Naive thymus-derived CD8-positive, alpha-beta T cell (primary cell): ENCODE measurements around the gene NKAPL. TPM values are rescaled to one million over a fixed set of nuclear protein-coding genes. Genes with fewer than 3 reads are reported as not detected.

ENCODE experiments used
- ATAC-seq, 2 donors: fragments of 150-1000 bp; cut with Tn5 transposase in 1 of 2; sonication (Bioruptor Pico), chemical (Tn5 transposase) in 1 of 2; 1 replicate in 1 of 2; 2 replicates in 1 of 2; pipeline ENCODE4 v1.10.0; 2021; ENCODE audit warnings: mild to moderate bottlenecking in 2 of 2, moderate library complexity in 2 of 2
- POLR2A ChIA-PET: fragments of 350-600 bp; sonication (Branson Sonifier 250); formaldehyde crosslinking; loops from one replicate; lab custom pipeline; 2021; ENCODE audit warnings: antibody characterized with exemption; lab: Charles Lee
- DNase-seq, 10 donors: peaks; one replicate each; pipeline versions ENCODE4 v3.0.0 to v3.0.0-alpha.2; 2020 to 2022
- H3K27ac Mint-ChIP-seq, 10 donors: one replicate each; pipeline ENCODE4 v1.8.0; 2020 to 2022; ENCODE audit warnings: mild to moderate bottlenecking in 10 of 10, mixed read lengths in 10 of 10, moderate library complexity in 4 of 10, inconsistent platforms in 1 of 10
- H3K27me3 Mint-ChIP-seq, 5 donors: one replicate each; pipeline ENCODE4 v1.8.0; 2021 to 2022; ENCODE audit warnings: mixed read lengths in 5 of 5
- H3K36me3 Mint-ChIP-seq, 3 donors: one replicate each; pipeline ENCODE4 v1.8.0; 2020 to 2022; ENCODE audit warnings: mixed read lengths in 3 of 3, mild to moderate bottlenecking in 2 of 3, inconsistent platforms in 1 of 3
- H3K4me1 Mint-ChIP-seq, 4 donors: one replicate each; pipeline ENCODE4 v1.8.0; 2021 to 2022; ENCODE audit warnings: mixed read lengths in 4 of 4
- H3K4me3 Mint-ChIP-seq, 10 donors: one replicate each; pipeline ENCODE4 v1.8.0; 2020 to 2022; ENCODE audit warnings: mild to moderate bottlenecking in 10 of 10, mixed read lengths in 10 of 10, moderate library complexity in 6 of 10, inconsistent platforms in 1 of 10
- H3K9me3 Mint-ChIP-seq, 9 donors: one replicate each; pipeline ENCODE4 v1.8.0; 2020 to 2022; ENCODE audit warnings: mixed read lengths in 9 of 9, mild to moderate bottlenecking in 3 of 9, inconsistent platforms in 1 of 9, moderate library complexity in 1 of 9
- polyA plus RNA-seq, 3 donors: library from polyadenylated mRNA; unstranded; fragments of 300-500 nt; fragmentation: Illumina TruSeq; gene quantifications; one replicate each; pipeline ENCODE4 v1.2.3, GENCODE V29; 2021
- total RNA-seq, 8 experiments: library from RNA in 2 of 8; stranded (reverse) in 2 of 8; gene quantifications; one replicate each; pipeline ENCODE4 v1.2.3 and lab custom pipeline; 2021 to 2026

NKAPL gene
- total and polyA plus RNA-seq, 5 experiments from 2014 or later, result 0.26 to 1.7 (median 1.2) TPM; not detected in 2

DNA sequence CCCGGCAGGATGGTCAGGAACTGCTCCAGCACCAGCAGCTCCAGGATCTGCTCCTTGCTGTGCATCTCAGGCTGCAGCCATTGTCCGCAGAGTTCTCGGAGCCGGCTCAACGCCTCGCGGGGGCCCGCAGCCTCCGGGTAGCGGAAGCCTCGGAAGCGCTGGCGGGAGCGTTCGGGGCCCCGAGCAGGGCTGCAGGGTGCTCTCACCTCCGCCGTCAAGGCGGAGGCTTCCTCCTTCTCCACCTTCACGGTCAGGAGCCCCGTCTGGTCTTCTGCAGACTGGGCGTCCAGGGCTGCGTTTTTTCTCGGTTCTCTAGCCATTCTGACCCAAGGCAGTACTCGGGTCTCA is 7.5 kb upstream of the NKAPL start:
- peak overlapping the region; percentile 88 to 100 (median 98) for H3K4me3 Mint-ChIP-seq
- H3K4me1 Mint-ChIP-seq, result peaks cover 20 to 52% (median 47%) of the 10 kb centered on the region in 4 donors
- H3K27me3 Mint-ChIP-seq, result peaks cover 0 to 2% (median 0%) of the 10 kb centered on the region in 5 donors
- H3K27ac Mint-ChIP-seq, result peak overlapping the region; percentile 91 to 98 (median 95)
- H3K9me3 Mint-ChIP-seq, result peaks cover 0 to 10% (median 0%) of the 10 kb centered on the region in 9 donors
- POLR2A ChIA-PET, result interaction anchor here (1.0 to 3.8 kb wide), 8 partner anchors 14 to 147 kb away, joined by 3 to 75 read pairs (median 5); partner anchors contain the start of genes ZKSCAN3, ZKSCAN8 and ZSCAN26
- DNase-seq, result peak in 5 of 10 donors; percentile 4 to 65 (median 23)
- H3K36me3 Mint-ChIP-seq, result peaks cover 0 to 31% (median 10%) of the 10 kb centered on the region in 3 donors
- ATAC-seq, result peak; percentile 75 to 76

DNA sequence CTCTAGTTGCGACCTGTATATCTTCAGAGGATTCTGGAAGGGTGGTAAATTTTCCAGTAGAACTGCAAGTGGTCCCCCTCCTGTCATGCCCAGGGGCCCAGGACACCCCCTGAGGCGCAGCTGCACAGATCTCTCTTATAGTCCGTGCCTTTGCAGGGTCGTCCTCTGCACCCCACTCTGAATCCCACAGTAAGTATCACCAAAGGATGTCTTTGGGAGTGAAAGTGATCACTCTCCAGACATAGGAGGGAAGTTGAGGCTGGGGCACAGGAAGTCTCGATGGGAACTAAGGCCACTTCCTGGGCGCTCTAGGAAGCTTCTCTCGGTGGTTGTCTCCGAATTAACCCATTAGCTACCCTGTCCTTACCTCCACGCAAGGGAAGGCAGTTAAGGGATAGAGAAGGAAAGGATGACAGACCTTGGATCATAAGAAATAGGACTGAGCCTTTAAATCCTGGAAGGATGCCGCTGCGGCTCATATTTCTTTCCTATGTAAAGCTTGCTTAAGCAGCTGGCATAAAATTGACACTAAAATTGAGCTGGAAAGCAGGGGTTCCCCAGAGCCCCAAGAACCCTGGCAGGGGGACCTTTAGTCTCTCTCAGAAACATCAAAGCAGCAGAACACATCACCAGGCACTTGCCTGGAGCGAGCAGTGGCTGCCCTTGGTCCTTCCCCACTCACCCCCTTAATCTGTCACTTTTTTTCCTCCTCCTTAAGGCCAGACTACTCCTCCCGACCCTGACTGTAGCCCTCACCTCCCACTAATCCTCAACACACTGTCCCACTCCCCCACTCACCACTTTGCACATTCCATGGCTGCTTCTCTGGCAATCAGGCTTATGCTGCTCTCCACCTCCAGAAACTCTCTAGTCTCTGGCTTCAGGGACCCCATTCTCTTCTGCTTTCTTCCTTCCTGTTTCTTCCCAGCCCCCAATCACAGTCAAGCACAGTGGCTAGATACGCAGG is 6.8 kb upstream of the NKAPL start, which contains the start of gene ZKSCAN4:
TSS of gene ZKSCAN4 (minus strand) at position 261 of the 967 bp plus-strand sequence. CDS start 289 bp downstream, outside the sequence.
- Mint-ChIP-seq H3K9me3 (peaks cover 0 to 10% (median 0%) of the 10 kb centered on the region in 9 donors), H3K4me1 (peaks cover 18 to 48% (median 46%) of the 10 kb centered on the region in 4 donors), H3K27ac (peak within 1 kb of the TSS; percentile 91 to 98 (median 95)), H3K27me3 (peaks cover 0 to 2% (median 0%) of the 10 kb centered on the region in 5 donors), H3K4me3 (peak within 1 kb of the TSS; percentile 88 to 100 (median 98)), H3K36me3 (peaks cover 0 to 24% (median 10%) of the 10 kb centered on the region in 3 donors)
- DNase-seq (peak; percentile 55 to 91 (median 82)), ATAC-seq (peak; percentile 83 to 93)
- POLR2A ChIA-PET, result interaction anchor here (0.6 to 3.8 kb wide), 14 partner anchors 9 to 171 kb away, joined by 3 to 75 read pairs (median 4); partner anchors contain the start of genes ZKSCAN3, ZKSCAN8 and ZSCAN26

DNA sequence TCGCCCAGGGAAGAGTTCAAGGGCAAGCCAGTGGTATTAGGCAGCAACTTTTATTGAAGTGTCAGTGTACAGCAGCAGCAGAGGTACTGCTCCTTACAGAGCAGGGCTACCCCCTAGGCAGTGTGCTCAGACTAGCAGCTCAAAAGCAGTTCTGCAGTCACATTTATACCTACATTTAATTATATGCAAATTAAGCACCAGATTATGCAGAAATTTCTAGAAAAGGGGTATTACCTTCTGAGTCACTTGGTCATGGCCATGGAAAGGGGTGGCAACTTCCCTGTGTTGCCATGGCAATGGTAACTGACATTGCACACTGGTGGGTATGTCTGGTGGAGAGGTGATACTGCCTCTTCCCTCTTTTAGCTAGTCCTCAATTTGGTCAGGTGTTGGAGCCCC is 5.0 kb upstream of the NKAPL start:
- peaks cover 0 to 10% (median 4%) of the 10 kb centered on the region in 9 donors for H3K9me3 Mint-ChIP-seq
- ATAC-seq, result no peak
- peaks cover 6 to 9% (median 7%) of the 10 kb centered on the region in 3 donors for H3K36me3 Mint-ChIP-seq
- POLR2A ChIA-PET, result interaction anchor here (0.9 to 3.8 kb wide), 2 partner anchors 12 to 113 kb away, joined by 3 to 75 read pairs; partner anchors contain the start of genes ZKSCAN8 and ZSCAN26
- H3K4me1 Mint-ChIP-seq, result peaks cover 13 to 46% (median 42%) of the 10 kb centered on the region in 4 donors
- no peak overlapping the region for H3K4me3 Mint-ChIP-seq
- peaks cover 0 to 8% (median 4%) of the 10 kb centered on the region in 5 donors for H3K27me3 Mint-ChIP-seq
- no peak for DNase-seq
- H3K27ac Mint-ChIP-seq, result no peak overlapping the region

DNA sequence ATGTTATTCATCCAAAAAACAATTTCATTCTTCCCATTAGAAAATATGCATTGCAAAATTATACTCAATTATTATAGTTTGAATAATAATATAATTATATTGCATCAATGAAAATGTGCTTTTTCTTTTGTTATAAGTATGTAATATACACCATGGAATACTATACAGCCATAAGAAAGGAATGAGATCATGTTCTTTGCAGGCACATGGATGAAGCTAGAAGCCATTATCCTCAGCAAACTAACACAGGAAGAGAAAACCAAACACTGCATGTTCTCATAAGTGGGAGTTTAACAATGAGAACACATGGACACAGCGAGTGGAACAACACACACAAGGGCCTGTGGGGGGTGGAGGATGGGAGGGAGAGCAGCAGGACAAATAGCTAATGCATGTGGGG is 2.1 kb upstream of the NKAPL start:
- H3K4me1 Mint-ChIP-seq, result peaks cover 4 to 21% (median 16%) of the 10 kb centered on the region in 4 donors
- no peak overlapping the region for H3K27ac Mint-ChIP-seq
- POLR2A ChIA-PET, result no interaction called here
- peaks cover 0 to 12% (median 4%) of the 10 kb centered on the region in 5 donors for H3K27me3 Mint-ChIP-seq
- no peak for DNase-seq
- no peak overlapping the region for H3K4me3 Mint-ChIP-seq
- ATAC-seq, result no peak
- peaks cover 0 to 9% (median 4%) of the 10 kb centered on the region in 3 donors for H3K36me3 Mint-ChIP-seq
- peaks cover 0 to 14% (median 4%) of the 10 kb centered on the region in 9 donors for H3K9me3 Mint-ChIP-seq

DNA sequence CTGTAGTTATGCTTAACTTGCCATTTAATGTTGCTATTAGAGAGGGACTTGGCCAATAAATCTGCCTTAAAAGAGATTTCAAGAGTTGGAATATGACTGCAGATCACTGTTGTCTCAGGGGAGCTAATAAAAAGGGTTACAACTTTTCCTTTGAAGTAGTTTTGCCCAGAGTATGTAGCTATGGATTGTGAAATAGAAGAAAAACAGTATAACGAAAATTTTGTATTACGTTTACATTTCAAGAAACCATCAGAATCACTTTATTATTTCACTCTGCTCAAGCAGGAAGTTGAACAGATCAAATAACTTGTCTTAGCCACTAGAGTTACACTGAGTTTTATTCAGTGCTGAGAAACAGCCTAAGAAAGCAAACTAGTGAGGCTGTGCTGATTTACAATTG is 4.8 kb downstream of the NKAPL start:
- DNase-seq (no peak), ATAC-seq (no peak)
- Mint-ChIP-seq H3K27ac (peak overlapping the region in 3 of 10 donors; percentile 11 to 45 (median 30)), H3K4me3 (no peak overlapping the region), H3K27me3 (peaks cover 0 to 4% (median 0%) of the 10 kb centered on the region in 5 donors), H3K4me1 (peaks cover 7 to 18% (median 13%) of the 10 kb centered on the region in 4 donors), H3K9me3 (peaks cover 0 to 7% (median under 1%) of the 10 kb centered on the region in 9 donors), H3K36me3 (no peaks in the 10 kb centered on the region)
- POLR2A ChIA-PET, result interaction anchor here (0.6 to 5.3 kb wide), 2 partner anchors 11 to 1133 kb away, joined by 3 to 75 read pairs; partner anchors contain the start of gene ZKSCAN4

DNA sequence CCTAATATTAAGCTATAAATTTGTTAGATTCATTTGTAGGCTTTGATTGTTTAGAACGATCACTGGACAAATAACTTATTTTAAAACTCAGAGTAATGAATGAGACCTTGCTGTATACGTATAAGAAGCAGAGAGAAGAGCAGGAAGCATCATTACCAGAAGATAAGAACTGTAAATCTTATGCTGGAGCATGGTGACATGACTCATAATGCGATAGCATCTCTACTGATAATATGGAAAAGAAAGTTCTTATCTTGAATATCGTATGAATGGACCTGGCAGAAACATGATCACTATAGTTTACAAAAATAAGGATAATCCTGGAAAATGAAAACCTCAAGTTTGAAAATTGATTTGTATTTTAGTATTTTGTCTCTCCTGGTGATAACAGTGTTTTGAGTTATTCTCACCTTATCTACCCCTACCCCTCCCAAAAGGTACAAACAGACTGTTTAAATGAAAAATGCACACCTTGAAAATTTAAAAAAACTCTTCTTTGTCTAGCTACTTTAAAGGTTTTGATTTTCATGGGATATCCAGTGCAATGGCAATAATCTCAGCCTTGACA is 5.8 kb downstream of the NKAPL start:
- Mint-ChIP-seq H3K4me1 (peaks cover 8 to 21% (median 15%) of the 10 kb centered on the region in 4 donors), H3K27me3 (no peaks in the 10 kb centered on the region), H3K9me3 (peaks cover 0 to 2% (median 0%) of the 10 kb centered on the region in 9 donors), H3K27ac (no peak overlapping the region), H3K4me3 (no peak overlapping the region), H3K36me3 (peaks cover 0 to 2% (median 0%) of the 10 kb centered on the region in 3 donors)
- POLR2A ChIA-PET, result interaction anchor here (5.3 kb wide), 1 partner anchor 12 kb away, joined by 75 read pairs; the partner anchor contains the start of gene ZKSCAN4
- DNase-seq (no peak), ATAC-seq (no peak)

DNA sequence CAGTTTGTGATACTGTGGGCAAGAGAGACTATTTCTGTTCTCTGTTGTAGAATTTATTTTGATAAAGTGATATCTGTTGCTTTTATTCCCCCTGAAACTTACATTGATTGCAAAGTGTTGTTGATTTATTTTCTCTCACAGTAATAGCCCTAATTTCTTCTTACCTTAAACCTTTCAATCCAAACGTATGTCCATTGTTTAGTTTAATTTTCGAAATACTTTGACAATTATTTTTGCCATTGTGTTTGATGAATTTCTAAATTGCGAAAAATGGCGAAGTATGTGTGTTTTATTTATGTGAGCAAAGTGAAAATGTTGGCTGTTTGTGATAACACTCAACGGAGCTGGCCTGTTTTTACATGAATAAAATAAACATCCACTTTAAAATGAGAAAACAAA is 7.5 kb downstream of the NKAPL start:
- Mint-ChIP-seq H3K27ac (no peak overlapping the region), H3K36me3 (peaks cover 0 to 5% (median 2%) of the 10 kb centered on the region in 3 donors), H3K4me1 (peaks cover 10 to 30% (median 19%) of the 10 kb centered on the region in 4 donors), H3K27me3 (no peaks in the 10 kb centered on the region), H3K4me3 (no peak overlapping the region), H3K9me3 (peaks cover 0 to 2% (median 0%) of the 10 kb centered on the region in 9 donors)
- ATAC-seq, result peak in 1 of 2 donors; percentile 2
- DNase-seq, result no peak
- POLR2A ChIA-PET, result interaction anchor here (0.5 to 5.3 kb wide), 20 partner anchors 11 to 1989 kb away, joined by 3 to 75 read pairs (median 4); partner anchors contain the start of genes PGBD1, ZKSCAN3, ZKSCAN4 and ZKSCAN8

DNA sequence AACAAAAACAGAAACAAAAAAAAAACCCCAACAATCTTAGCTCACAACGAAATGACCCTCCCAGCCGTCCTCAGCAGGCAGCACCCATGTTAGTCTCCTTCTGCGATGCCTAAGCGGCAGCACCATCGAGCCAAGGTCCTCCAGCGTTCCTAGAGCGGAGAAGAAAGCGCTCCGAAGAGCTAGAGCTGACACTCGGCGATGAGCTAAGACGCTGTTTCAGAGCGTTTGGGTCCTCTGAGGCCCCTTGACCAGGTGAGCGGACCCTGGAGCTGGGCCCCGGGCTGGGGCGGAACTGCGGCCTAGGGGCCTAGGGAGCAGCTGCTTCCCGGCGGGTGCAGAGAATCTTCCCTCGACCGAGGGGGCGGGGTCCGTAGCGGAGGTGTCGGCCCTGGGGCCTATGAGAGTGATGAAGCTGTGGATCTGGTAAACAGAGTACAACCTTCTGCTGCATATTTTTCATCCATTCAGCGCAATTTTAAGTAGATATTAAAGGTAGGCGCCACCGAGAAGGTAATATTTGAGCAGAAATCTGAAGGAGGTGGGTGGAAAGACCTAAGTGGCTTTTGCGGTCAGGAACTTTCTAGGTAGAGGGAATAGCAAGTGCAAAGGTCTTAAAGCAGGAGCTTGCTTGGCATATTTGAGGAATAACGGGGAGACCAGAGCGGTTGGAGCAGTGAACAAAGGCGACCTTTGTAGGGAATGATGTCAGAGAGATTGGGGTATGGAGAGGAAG is 8.0 kb downstream of the NKAPL start, which contains the start of gene ZSCAN26:
TSS of gene ZSCAN26 (plus strand) at position 182 of the 733 bp plus-strand sequence. CDS start 4,777 bp downstream, outside the sequence.
- ATAC-seq, result peak; percentile 95 to 97
- Mint-ChIP-seq H3K36me3 (peaks cover 0 to 11% (median 2%) of the 10 kb centered on the region in 3 donors), H3K4me1 (peaks cover 10 to 30% (median 19%) of the 10 kb centered on the region in 4 donors), H3K27ac (peak within 1 kb of the TSS in 2 of 10 donors; percentile 52 to 75), H3K9me3 (peaks cover 0 to 2% (median 0%) of the 10 kb centered on the region in 9 donors), H3K27me3 (no peaks in the 10 kb centered on the region), H3K4me3 (peak within 1 kb of the TSS in 1 of 10 donors; percentile 35)
- POLR2A ChIA-PET, result interaction anchor here (0.5 to 5.3 kb wide), 22 partner anchors 11 to 1989 kb away, joined by 3 to 75 read pairs (median 4); partner anchors contain the start of genes PGBD1, ZKSCAN3, ZKSCAN4 and ZKSCAN8
- DNase-seq, result peak; percentile 66 to 92 (median 90)

DNA sequence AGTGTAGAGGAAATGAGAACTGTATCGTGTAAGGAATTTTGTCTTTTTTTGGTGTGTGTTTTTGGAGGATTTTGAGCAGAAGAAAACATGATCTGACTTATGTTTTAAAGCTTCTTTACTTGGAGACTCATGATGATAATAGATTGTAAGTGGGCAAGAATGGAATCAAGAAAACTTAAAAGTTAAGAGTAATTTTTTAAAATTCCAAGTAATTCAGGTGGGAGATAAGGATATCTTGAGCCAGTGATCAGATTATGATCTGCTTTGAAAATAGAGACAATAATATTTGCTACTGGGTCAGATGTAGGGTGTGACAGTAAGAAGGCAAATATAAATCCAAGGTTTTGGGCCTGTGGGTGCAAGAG is 8.6 kb downstream of the NKAPL start:
- Mint-ChIP-seq H3K36me3 (peaks cover 0 to 17% (median 6%) of the 10 kb centered on the region in 3 donors), H3K4me1 (peaks cover 10 to 30% (median 20%) of the 10 kb centered on the region in 4 donors), H3K27ac (no peak overlapping the region), H3K27me3 (no peaks in the 10 kb centered on the region), H3K4me3 (no peak overlapping the region), H3K9me3 (peaks cover 0 to 2% (median 0%) of the 10 kb centered on the region in 9 donors)
- no peak for ATAC-seq
- DNase-seq, result no peak
- POLR2A ChIA-PET, result interaction anchor here (0.7 to 5.3 kb wide), 13 partner anchors 12 to 321 kb away, joined by 3 to 75 read pairs (median 7); partner anchors contain the start of genes PGBD1, ZKSCAN3, ZKSCAN4 and ZKSCAN8

DNA sequence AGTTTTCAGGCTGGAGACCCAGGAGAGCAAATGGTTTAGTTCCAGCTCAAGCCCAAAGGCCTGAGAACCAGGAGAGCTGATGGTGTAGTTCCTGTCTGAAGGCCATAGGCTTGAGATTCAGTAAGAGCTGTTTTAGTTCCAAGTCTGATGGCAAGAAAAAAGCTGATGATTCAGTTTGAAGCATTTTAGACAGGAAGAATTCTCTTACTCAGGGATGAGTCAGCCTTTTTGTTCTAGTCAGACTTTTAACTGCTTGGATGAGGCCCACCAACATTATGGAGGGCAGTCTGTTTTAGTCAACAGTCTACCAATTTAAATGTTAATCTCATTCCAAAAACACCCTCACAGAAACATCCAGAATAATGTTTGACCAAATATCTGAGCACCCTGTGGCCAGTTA is 10.4 kb downstream of the NKAPL start:
- Mint-ChIP-seq H3K9me3 (peaks cover 0 to 2% (median 0%) of the 10 kb centered on the region in 9 donors), H3K4me3 (peak overlapping the region in 1 of 10 donors; percentile 6), H3K36me3 (peaks cover 0 to 35% (median 14%) of the 10 kb centered on the region in 3 donors), H3K4me1 (peaks cover 3 to 23% (median 18%) of the 10 kb centered on the region in 4 donors), H3K27ac (peak overlapping the region in 2 of 10 donors; percentile 50 to 55), H3K27me3 (no peaks in the 10 kb centered on the region)
- POLR2A ChIA-PET, result interaction anchor here (0.9 kb wide), 1 partner anchor 17 kb away, joined by 3 read pairs; the partner anchor contains the start of gene ZKSCAN4
- DNase-seq (no peak), ATAC-seq (no peak)

DNA sequence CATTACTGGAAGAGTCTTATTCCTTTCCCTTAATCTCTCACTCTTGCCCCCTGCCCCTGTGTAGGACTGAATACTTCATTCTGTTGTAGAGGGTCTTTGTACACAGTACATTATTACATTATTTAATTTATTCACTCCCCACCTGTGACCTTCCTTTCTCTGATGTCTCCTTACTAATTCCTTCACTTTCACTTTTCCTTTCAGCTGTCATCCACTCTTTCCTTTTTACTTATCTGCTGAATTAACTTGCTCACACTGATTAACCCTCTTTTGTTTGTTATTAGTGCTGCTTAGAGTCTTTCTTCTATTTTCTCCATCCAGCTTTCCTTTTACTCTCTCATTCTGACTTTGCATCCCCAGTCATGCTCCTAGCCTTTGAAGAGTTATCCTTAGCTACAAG is 15.8 kb downstream of the NKAPL start:
- no peak overlapping the region for H3K4me3 Mint-ChIP-seq
- H3K27ac Mint-ChIP-seq, result peak overlapping the region in 7 of 10 donors; percentile 12 to 92 (median 54)
- POLR2A ChIA-PET, result no interaction called here
- peaks cover 0 to 8% (median 0%) of the 10 kb centered on the region in 9 donors for H3K9me3 Mint-ChIP-seq
- H3K27me3 Mint-ChIP-seq, result no peaks in the 10 kb centered on the region
- H3K36me3 Mint-ChIP-seq, result peaks cover 30 to 69% (median 45%) of the 10 kb centered on the region in 3 donors
- ATAC-seq (no peak), DNase-seq (no peak)
- peaks cover 7 to 17% (median 10%) of the 10 kb centered on the region in 4 donors for H3K4me1 Mint-ChIP-seq
